Activated CD4-positive, alpha-beta T cell treated with anti-CD3 and anti-CD28 coated beads, Interleukin-2, amount 10 ng/mL, durations not matched to agents 24 days and 14 days (primary cell): ENCODE measurements around the gene COL19A1. TPM values are rescaled to one million over a fixed set of nuclear protein-coding genes. Genes with fewer than 3 reads are reported as not detected.

Experiments
- total RNA-seq: library from RNA; stranded (reverse); gene quantifications from 2 replicates; pipeline ENCODE4 v1.2.3, GENCODE V29; 2022

COL19A1 gene
- total RNA-seq, 1 donor from 2014 or later = not detected

Other genes starting within 250 kb of the COL19A1 start
- 13.0 and 13.5 TPM in 2 replicates for gene LMBRD1, start 69.5 kb upstream of the COL19A1 start, total RNA-seq